Stimulated activated CD8-positive, alpha-beta memory T cell treated with anti-CD3 and anti-CD28 coated beads, Interleukin-4, amount 100 ng/mL, for 24 hours (primary cell): ENCODE data around the gene ITIH2.
"Not testable (repeated sequence)": the region's sequence is repeated elsewhere in the genome, so short reads cannot be mapped to it uniquely, and the experiment has no call there.

Source experiments
- DNase-seq: peaks from one replicate; pipeline ENCODE4 v3.0.0-alpha.2; 2020; ENCODE audit warnings: low read depth

Gene ITIH2

GRCh38 chr10:7693194-7693593 lies 9.9 kb upstream of the ITIH2 start:
- not testable (repeated sequence) for DNase-seq

- no peak for DNase-seq
Observed at GRCh38 chr10:7696545-7696944, 6.6 kb upstream of the ITIH2 start.

DNA sequence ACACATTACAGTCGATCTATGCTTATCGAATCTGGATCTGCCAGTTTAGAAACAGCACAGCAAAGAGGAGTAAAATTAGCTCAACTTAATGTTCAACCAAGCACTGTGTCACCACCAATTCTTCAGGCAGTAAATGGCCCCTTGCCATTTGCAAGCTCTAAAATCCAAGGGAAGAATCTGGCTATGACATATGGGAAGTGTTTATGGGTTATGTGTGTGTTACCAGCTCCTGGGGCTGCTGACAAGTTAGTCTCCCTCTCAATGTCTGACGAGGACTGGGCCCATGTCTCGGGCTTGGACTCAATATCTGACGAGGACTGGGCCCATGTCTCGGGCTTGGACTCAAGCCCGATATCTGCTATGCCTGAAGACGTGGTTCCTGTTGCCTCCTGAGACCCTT lies 5.7 kb upstream of the ITIH2 start:
- DNase-seq: no peak

- DNase-seq: no peak
Observed at GRCh38 chr10:7700577-7701125, 2.5 kb upstream of the ITIH2 start.

GRCh38 chr10:7701158-7701742 lies 1.9 kb upstream of the ITIH2 start:
- DNase-seq: no peak

DNA sequence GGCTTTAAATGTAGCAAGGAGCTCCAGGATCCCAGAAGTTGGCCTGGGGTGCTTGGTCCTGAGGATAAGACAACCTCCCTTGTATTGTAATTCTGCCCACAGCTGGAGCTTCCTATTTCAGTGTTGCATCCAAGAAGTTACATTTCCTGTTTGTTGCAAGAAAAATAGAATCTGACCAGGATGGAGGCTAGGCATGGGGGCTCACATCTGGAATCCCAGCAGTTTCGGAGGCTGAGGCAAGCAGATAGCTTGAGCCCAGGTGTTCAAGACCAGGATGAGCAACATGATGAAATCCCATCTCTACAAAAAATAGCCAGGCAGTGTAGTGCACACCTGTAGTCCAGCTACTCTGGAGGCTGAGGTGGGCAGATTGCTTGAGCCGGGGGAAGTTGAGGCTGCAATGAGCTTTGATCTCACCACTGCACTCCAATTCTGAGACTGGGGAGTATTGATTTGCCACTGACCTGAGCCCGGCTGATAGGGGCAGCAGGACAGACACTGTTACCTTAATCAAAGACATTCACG lies 766 bp upstream of the ITIH2 start:
- DNase-seq: no peak

GRCh38 chr10:7704071-7705016 lies 1.2 kb downstream of the ITIH2 start:
- no peak for DNase-seq

- DNase-seq: no peak
Observed at GRCh38 chr10:7705341-7705740, 2.2 kb downstream of the ITIH2 start.

- DNase-seq: no peak
Observed at GRCh38 chr10:7706534-7707073, 3.5 kb downstream of the ITIH2 start.

- no peak for DNase-seq
Observed at GRCh38 chr10:7707102-7707501, 4.0 kb downstream of the ITIH2 start.

GRCh38 chr10:7707858-7708622 lies 4.9 kb downstream of the ITIH2 start:
- DNase-seq: no peak

DNA sequence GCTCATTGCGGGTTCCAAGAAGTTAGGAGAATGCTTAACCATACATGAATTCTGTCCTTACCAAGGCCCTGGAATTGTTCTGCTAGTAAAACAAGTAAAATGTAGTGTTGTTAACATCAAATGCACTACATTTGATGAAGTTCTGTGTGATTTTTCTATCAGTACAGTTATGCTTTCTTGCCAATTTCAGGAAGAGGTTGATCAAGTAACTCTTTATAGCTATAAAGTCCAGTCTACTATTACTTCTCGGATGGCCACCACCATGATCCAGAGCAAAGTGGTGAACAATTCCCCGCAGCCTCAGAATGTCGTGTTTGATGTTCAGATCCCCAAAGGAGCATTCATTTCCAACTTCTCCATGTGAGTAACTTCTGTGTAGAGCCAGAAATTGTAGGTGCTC lies 5.7 kb downstream of the ITIH2 start:
- DNase-seq: no peak

- DNase-seq: no peak
Observed at GRCh38 chr10:7710446-7710845, 7.3 kb downstream of the ITIH2 start.

GRCh38 chr10:7711075-7711474 lies 8.0 kb downstream of the ITIH2 start:
- DNase-seq: not testable (repeated sequence)

- DNase-seq: no peak
Observed at GRCh38 chr10:7715515-7715914, 12.4 kb downstream of the ITIH2 start.

DNA sequence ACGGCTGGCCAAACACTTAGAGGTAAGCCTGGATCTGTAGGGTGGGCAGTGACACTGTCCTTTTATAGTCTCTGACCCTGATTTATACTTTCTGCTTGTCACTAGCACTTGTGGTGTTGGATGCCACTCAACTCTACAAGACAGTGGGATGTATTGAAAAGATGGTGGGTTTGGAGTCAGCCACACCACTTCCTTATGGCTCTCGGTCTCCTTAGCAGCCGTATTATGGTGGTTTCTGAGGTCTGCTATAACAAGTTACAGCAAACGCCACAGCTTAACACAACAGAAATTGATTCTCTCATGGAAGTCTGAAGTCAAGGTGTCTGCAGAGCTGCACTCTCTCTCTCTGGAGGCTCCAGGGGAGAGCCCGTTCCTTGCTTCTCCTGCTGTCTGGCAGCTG lies 14.7 kb downstream of the ITIH2 start:
- no peak for DNase-seq

DNA sequence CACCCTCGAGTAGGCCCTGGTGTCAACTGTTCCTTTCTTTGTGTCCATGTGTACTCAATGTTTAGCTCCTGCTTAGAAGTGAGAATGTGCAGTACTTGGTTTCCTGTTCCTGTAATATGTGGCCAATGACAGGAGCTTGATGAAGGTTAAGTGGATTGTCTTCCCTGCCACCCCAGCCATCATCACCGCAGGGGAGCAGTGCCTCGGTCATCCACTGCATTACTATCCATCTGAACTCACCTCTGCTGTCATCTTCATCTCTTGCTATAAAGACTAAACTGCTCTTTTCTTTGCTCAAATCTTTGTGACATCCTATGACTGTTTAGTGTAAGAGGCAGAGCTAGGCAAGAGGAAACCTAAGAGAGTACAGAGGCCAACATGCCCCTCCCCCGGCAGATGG lies 15.6 kb downstream of the ITIH2 start:
- DNase-seq: no peak

DNA sequence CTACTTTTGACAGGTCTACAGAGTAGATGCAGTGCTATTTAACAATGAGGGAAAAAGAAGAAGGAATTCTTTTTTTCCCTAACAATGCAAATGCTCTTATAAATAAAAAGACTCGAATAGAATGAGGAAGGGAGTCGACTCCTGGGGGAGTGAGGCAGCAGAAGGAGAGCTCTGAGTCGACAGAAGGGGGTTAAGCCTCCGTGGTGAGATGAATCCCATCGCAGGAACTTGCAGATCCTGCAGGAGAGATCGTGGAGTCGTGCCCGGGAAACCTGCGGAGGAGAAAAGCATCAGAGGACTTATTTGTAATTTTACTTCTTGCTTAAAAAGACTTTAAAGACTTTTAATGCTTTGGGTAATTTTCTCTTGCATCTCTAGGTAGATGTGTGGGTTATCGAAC lies 17.4 kb downstream of the ITIH2 start:
- DNase-seq: no peak

DNA sequence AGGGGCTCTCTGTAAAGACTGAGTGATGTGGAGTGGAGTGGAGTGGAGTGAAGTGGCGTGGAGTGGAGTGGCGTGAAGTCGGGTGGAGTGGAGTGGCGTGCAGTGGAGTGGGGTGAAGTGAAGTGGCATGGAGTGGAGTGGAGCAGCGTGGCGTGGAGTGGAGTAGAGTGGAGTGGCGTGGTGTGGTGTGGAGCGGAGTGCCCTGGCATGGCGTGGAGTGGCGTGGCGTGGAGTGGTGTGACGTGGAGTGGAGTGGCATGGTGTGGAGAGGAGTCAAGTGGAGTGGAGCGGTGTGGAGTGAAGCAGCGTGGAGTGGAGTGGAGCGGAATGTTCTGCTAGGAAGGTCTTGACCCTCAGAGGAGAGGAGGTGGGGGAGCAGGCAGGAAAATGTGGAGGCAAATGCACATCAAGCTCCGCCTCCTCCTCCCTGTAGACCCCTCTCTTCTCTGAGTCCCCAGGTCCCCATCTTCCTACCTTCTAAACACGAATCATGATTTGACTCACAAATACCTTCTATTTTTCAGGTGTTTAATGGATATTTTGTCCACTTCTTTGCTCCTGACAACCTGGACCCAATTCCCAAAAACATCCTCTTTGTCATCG lies 19.9 kb downstream of the ITIH2 start:
- DNase-seq: no peak

GRCh38 chr10:7734821-7735220 lies 31.7 kb downstream of the ITIH2 start:
- DNase-seq: no peak

- DNase-seq: no peak
Observed at GRCh38 chr10:7738536-7739407, 35.7 kb downstream of the ITIH2 start.
